K562 (cell line): Measurements from ENCODE around the gene TMEM131. TPM values are rescaled to one million over a fixed set of nuclear protein-coding genes. Genes with fewer than 3 reads are reported as not detected.
A peak's percentile ranks its signal among the peaks of the same experiment; 100 is the strongest.

ENCODE experiments used
- ATAC-seq: fragments of 200-7000 bp; cut with Tn5 transposase; 3 replicates; pipeline ENCODE4 v1.9.1; 2020; ENCODE audit warnings: moderate library complexity
- BruUV-seq: library from RNA; stranded (reverse); fragments of 400-500 nt; replicated peaks from 2 replicates; lab custom pipeline; 2021; lab: Mats Ljungman, UMichigan
- CTCF ChIA-PET: fragments of 300-600 bp; formaldehyde crosslinking; extraction: SDS; loops from one replicate; lab custom pipeline; 2021; ENCODE audit warnings: low intra/inter-chr PET ratio; lab: Yijun Ruan, JAX
- POLR2A ChIA-PET: fragments of 300-600, 350-650 bp; sonication (Branson Sonifier 250); formaldehyde crosslinking; extraction: SDS; loops from one replicate; lab custom pipeline; 2021; ENCODE audit warnings: antibody characterized with exemption, inconsistent platforms; lab: Yijun Ruan, JAX
- DNase-seq, 4 experiments: peaks; one replicate each; pipeline versions ENCODE4 v3.0.0 to v3.0.0-alpha.2; 2011 to 2018; ENCODE audit warnings: low spot score in 3 of 4, mixed read lengths in 3 of 4; ENCODE audit errors: extremely low read depth in 1 of 4
- FAIRE-seq: peaks from 2 replicates; lab custom pipeline; 2011; peaks lifted over from hg19 to GRCh38; lab: Jason Lieb, UNC
- H2AFZ ChIP-seq: 2 replicates; pipeline ENCODE4 v1.6.0; 2011; ENCODE audit warnings: low read depth, low read length, control low read depth, inconsistent platforms
- H3K27ac ChIP-seq: fragments of 200-600 bp; 3 replicates; pipeline ENCODE4 v1.8.0; 2011; ENCODE audit warnings: low read depth, mild to moderate bottlenecking, control low read depth, inconsistent platforms, low read length, moderate library complexity, mixed read lengths; ENCODE audit errors: extremely low read depth
- H3K27me3 ChIP-seq, 2 experiments: fragments of 300-600 bp in 1 of 2; 2 replicates in 1 of 2; 3 replicates in 1 of 2; pipeline versions ENCODE4 v1.6.0 to v1.8.0; 2011; ENCODE audit warnings: inconsistent platforms in 2 of 2, low read length in 2 of 2, mild to moderate bottlenecking in 1 of 2, mixed read lengths in 1 of 2, moderate library complexity in 1 of 2; ENCODE audit not compliant: control insufficient read depth in 2 of 2, insufficient read depth in 2 of 2
- H3K36me3 ChIP-seq: fragments of 300-600 bp; 3 replicates; pipeline ENCODE4 v1.8.0; 2011; ENCODE audit warnings: mild to moderate bottlenecking, low read length, inconsistent platforms; ENCODE audit not compliant: control insufficient read depth, insufficient read depth
- H3K4me1 ChIP-seq, 2 experiments: fragments of 200-600 bp in 1 of 2; replicated peaks in 1 of 2; 2 replicates in 1 of 2; 3 replicates in 1 of 2; pipeline versions ENCODE4 v1.5.1 to v1.8.0; 2011; ENCODE audit warnings: inconsistent platforms in 2 of 2, low read length in 2 of 2, mild to moderate bottlenecking in 1 of 2, mixed read lengths in 1 of 2, moderate library complexity in 1 of 2; ENCODE audit not compliant: control insufficient read depth in 2 of 2, insufficient read depth in 2 of 2
- H3K4me2 ChIP-seq: 2 replicates; pipeline ENCODE4 v1.6.1; 2011; ENCODE audit warnings: low read length, control low read depth, inconsistent platforms, mixed read lengths; ENCODE audit not compliant: insufficient read depth
- H3K4me3 ChIP-seq: fragments of 200-600 bp; sonication (generic), shearing (Covaris generic); 2 replicates; pipeline ENCODE4 v1.5.1; 2016; ENCODE audit warnings: control low read depth, inconsistent platforms
- H3K79me2 ChIP-seq: fragments of 200-600 bp; 3 replicates; pipeline ENCODE4 v1.8.0; 2011; ENCODE audit warnings: low read length, inconsistent platforms; ENCODE audit not compliant: control insufficient read depth, insufficient read depth
- H3K9ac ChIP-seq, 2 experiments: 2 replicates each; pipeline versions ENCODE4 v1.6.0 to v1.6.1; 2011; ENCODE audit warnings: low read depth in 2 of 2, low read length in 2 of 2, control low read depth in 1 of 2, inconsistent platforms in 1 of 2, mild to moderate bottlenecking in 1 of 2, mixed read lengths in 1 of 2; ENCODE audit not compliant: insufficient read depth in 1 of 2
- H3K9me1 ChIP-seq: one replicate; pipeline ENCODE4 v1.6.0; 2011; ENCODE audit warnings: inconsistent platforms, mild to moderate bottlenecking, low read length, moderate library complexity; ENCODE audit not compliant: control insufficient read depth, insufficient read depth
- H3K9me3 ChIP-seq: replicated peaks from 2 replicates; pipeline ENCODE4 v1.5.1; 2011; ENCODE audit warnings: low read depth, low read length, inconsistent platforms; ENCODE audit not compliant: control insufficient read depth, insufficient read depth
- H4K20me1 ChIP-seq: replicated peaks from 2 replicates; pipeline ENCODE4 v1.6.1; 2011; ENCODE audit warnings: low read length, inconsistent platforms, mixed read lengths; ENCODE audit not compliant: control insufficient read depth, insufficient read depth
- NR2C1 ChIP-seq, 2 experiments: fragments of 450-650 bp; IDR thresholded peaks; 2 replicates each; pipeline ENCODE4 v1.6.1; 2017; ENCODE audit warnings: mild to moderate bottlenecking in 2 of 2, antibody characterized with exemption in 1 of 2, inconsistent platforms in 1 of 2, missing compliant biosample characterization in 1 of 2, missing genetic modification characterization in 1 of 2
- RAD21 ChIP-seq, 2 experiments: fragments of 250-450 bp in 1 of 2; fragments of 450-650 bp in 1 of 2; sonication (Bioruptor Pico) in 1 of 2; formaldehyde crosslinking in 1 of 2; IDR thresholded peaks in 1 of 2; conservative IDR thresholded peaks in 1 of 2; 2 replicates each; pipeline versions ENCODE4 v1.4.0 to v1.8.0; 2020 to 2022; ENCODE audit warnings: mild to moderate bottlenecking in 2 of 2, moderate library complexity in 1 of 2
- WGBS: fragments of 100-300 bp; shearing (Covaris generic); methylation state at CpG from one replicate; pipeline ENCODE4 v1.1.6; 2016; ENCODE audit warnings: low coverage, mixed read lengths; ENCODE audit not compliant: insufficient coverage; ENCODE audit errors: missing lambda C conversion rate; 5-methylcytosine and 5-hydroxymethylcytosine counted together
- in situ Hi-C: fragments of 300-500 bp; cut with MboI; formaldehyde crosslinking; loops from 4 replicates; pipeline ENCODE4 v1.15.0; 2018; ENCODE audit warnings: inconsistent platforms, mixed read lengths
- intact Hi-C: fragments of 100-400 bp; cut with micrococcal nuclease; formaldehyde crosslinking; loops from 2 replicates; pipeline ENCODE4 v1.14.2; 2022
- polyA plus RNA-seq, 8 experiments: library from polyadenylated mRNA; depleted of rRNA in 4 of 8; stranded (reverse) in 5 of 8; unstranded in 3 of 8; fragments of >200 nt; fragmentation: Nextera tagmentation in 2 of 8; fragmentation: Illumina TruSeq in 1 of 8; extraction: Ambion mirVana in 2 of 8; extraction: Trizol in 1 of 8; gene quantifications; 2 replicates each; pipeline versions ENCODE4 v1.2.1 to v1.2.3, GENCODE V29; 2011 to 2014; ENCODE audit warnings: inconsistent platforms in 1 of 8, missing spikeins in 1 of 8
- total RNA-seq, 7 experiments: library from RNA; depleted of rRNA in 6 of 7; stranded (reverse); fragments of >200 nt in 6 of 7; fragmentation: Illumina TruSeq in 2 of 7; extraction: Trizol in 2 of 7; gene quantifications; 2 replicates each; pipeline versions ENCODE4 v1.2.1 to v1.2.3, GENCODE V29; 2011 to 2021; ENCODE audit warnings: low replicate concordance in 1 of 7
- TF ChIP-seq, protein P1 (sequence below), 3 experiments: IDR thresholded peaks in 2 of 3; conservative IDR thresholded peaks in 1 of 3; 2 replicates each; pipeline ENCODE4 v1.5.1; 2011 to 2012; ENCODE audit warnings: low read length in 3 of 3, mild to moderate bottlenecking in 3 of 3, control low read depth in 2 of 3, improper control_type of control experiment in 1 of 3, inconsistent platforms in 1 of 3, low read depth in 1 of 3, mixed read lengths in 1 of 3, moderate library complexity in 1 of 3; ENCODE audit not compliant: insufficient read depth in 2 of 3

The TMEM131 gene
- total and polyA plus RNA-seq, 9 of the 15 experiments (the other 6 are each of a cell fraction or from before 2014, with no cell fraction given): 2.5 to 21.1 (median 12.4) TPM

DNA sequence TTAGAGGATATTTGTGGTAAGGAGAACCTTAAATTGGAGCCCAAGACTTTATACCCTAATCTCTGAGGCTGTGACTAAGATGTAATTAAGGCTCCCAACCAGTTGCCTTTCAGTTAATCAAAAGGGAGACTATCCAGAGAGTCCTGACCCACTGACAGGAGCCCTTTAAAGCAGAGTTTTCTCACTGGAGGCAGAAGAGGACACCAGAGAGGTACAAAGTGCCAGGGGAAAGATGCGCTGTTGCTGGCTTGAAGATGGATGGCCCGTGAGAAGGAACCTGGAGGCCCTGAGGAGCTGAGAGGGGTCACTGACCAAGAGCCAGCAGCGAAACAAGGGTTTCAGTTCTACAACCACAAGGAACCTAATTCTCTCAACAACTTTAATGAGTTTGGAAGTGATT is 137.3 kb downstream of the TMEM131 start:
- H4K20me1 ChIP-seq: no peaks in the 10 kb centered on the region
- ATAC-seq (no peak), DNase-seq (peak in 1 of 4 experiments; percentile 11), FAIRE-seq (no peak)
- in situ Hi-C loops (no loop called here), intact Hi-C loops (no loop called here)
- no peaks in the 10 kb centered on the region for H3K9me1 ChIP-seq
- no peak overlapping the region for H3K4me2 ChIP-seq
- H3K36me3 ChIP-seq: peaks cover 5% of the 10 kb centered on the region; the same call in 1 of the 3 replicates
- BruUV-seq: no TSS peak
- no peak overlapping the region for H2AFZ ChIP-seq
- H3K9me3 ChIP-seq: no peaks in the 10 kb centered on the region
- POLR2A ChIA-PET: no interaction called here
- no peaks in the 10 kb centered on the region for H3K27me3 ChIP-seq
- TF ChIP-seq NR2C1 (IDR thresholded peaks at IDR 0.05) (no peak), NR2C1 (tag; IDR thresholded peaks at IDR 0.05) (no peak), RAD21 (CRISPR knock-in tag; conservative IDR thresholded peaks at IDR 0.05 in 1 of 2, IDR thresholded peaks at IDR 0.05 in 1 of 2) (peak in 1 of 2 experiments; percentile 31; a peak in 2 of 4 replicates)
- TF ChIP-seq, protein P1, sequence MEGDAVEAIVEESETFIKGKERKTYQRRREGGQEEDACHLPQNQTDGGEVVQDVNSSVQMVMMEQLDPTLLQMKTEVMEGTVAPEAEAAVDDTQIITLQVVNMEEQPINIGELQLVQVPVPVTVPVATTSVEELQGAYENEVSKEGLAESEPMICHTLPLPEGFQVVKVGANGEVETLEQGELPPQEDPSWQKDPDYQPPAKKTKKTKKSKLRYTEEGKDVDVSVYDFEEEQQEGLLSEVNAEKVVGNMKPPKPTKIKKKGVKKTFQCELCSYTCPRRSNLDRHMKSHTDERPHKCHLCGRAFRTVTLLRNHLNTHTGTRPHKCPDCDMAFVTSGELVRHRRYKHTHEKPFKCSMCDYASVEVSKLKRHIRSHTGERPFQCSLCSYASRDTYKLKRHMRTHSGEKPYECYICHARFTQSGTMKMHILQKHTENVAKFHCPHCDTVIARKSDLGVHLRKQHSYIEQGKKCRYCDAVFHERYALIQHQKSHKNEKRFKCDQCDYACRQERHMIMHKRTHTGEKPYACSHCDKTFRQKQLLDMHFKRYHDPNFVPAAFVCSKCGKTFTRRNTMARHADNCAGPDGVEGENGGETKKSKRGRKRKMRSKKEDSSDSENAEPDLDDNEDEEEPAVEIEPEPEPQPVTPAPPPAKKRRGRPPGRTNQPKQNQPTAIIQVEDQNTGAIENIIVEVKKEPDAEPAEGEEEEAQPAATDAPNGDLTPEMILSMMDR (IDR thresholded peaks at IDR 0.05 in 2 of 3, conservative IDR thresholded peaks at IDR 0.05 in 1 of 3; ENCODE audit: insufficient read depth in 2 of 3, low read depth in 1 of 3, low read length in 3 of 3): peak in 1 of 3 experiments; percentile 35; a peak in 2 of 6 replicates
- H3K4me3 ChIP-seq: no peak overlapping the region
- H3K4me1 ChIP-seq: no peaks in the 10 kb centered on the region
- H3K27ac ChIP-seq: no peak overlapping the region
- WGBS: 83% methylated on average over 3 of the region's 3 CpGs
- H3K9ac ChIP-seq: no peak overlapping the region
- CTCF ChIA-PET: no interaction called here
- no peaks in the 10 kb centered on the region for H3K79me2 ChIP-seq
